ENCODE measurements around the gene IGSF8.

- TF ChIP-seq POLR2A (IDR thresholded peaks at IDR 0.05) (no peak), CTCF (IDR thresholded peaks at IDR 0.05) (no peak)
These were observed 13.9 kb upstream of the IGSF8 start for GRCh38 chr1:160112357-160112756.
